GM18499 (cell line): ENCODE results near the gene CPT1B.
"Not testable (repeated sequence)": the region's sequence is repeated elsewhere in the genome, so short reads cannot be mapped to it uniquely, and the experiment has no call there.

Experiments used
- ATAC-seq: cut with Tn5 transposase; IDR thresholded peaks from one replicate; pipeline ENCODE4 v1.9.1; 2021; ENCODE audit warnings: moderate number of reproducible peaks; ENCODE audit not compliant: insufficient read depth, unreplicated experiment

Gene CPT1B

GRCh38 chr22:50520826-50521453 lies 57.3 kb downstream of the CPT1B start:
- no peak for ATAC-seq

GRCh38 chr22:50520184-50520583 lies 58.0 kb downstream of the CPT1B start:
- ATAC-seq: not testable (repeated sequence)

GRCh38 chr22:50519151-50519550 lies 59.1 kb downstream of the CPT1B start:
- ATAC-seq: no peak
